Kidney tubule cell (primary cell): ENCODE data around the gene HCN1.

ENCODE experiments used
- DNase-seq: peaks from one replicate; pipeline ENCODE4 v3.0.0-alpha.2; 2018; ENCODE audit warnings: low spot score

HCN1 gene

GRCh38 chr5:45696206-45696836 is at the start of gene HCN1:
HCN1 (minus strand) TSS chr5:45696380.
- peak; percentile 83 for DNase-seq

- no peak for DNase-seq
These were observed 44.9 kb upstream of the HCN1 start for GRCh38 chr5:45741110-45741509.

- peak; percentile 1 for DNase-seq
These were observed 41.0 kb upstream of the HCN1 start for GRCh38 chr5:45737153-45737552.

- no peak for DNase-seq
These were observed 29.4 kb upstream of the HCN1 start for GRCh38 chr5:45725537-45725936.

- no peak for DNase-seq
These were observed 1.0 kb upstream of the HCN1 start for GRCh38 chr5:45697201-45697600.

GRCh38 chr5:45695804-45696156 is 400 bp downstream of the HCN1 start:
- no peak for DNase-seq

- no peak for DNase-seq
These were observed 993 bp downstream of the HCN1 start for GRCh38 chr5:45694971-45695803.

- DNase-seq = peak; percentile 3
These were observed 1.8 kb downstream of the HCN1 start for GRCh38 chr5:45694255-45694814.

- DNase-seq = no peak
These were observed 3.7 kb downstream of the HCN1 start for GRCh38 chr5:45692481-45692880.

GRCh38 chr5:45691656-45692055 is 4.5 kb downstream of the HCN1 start:
- no peak for DNase-seq

GRCh38 chr5:45687701-45688100 is 8.5 kb downstream of the HCN1 start:
- no peak for DNase-seq

- DNase-seq = no peak
These were observed 9.6 kb downstream of the HCN1 start for GRCh38 chr5:45686620-45687019.

- DNase-seq = no peak
These were observed 12.1 kb downstream of the HCN1 start for GRCh38 chr5:45684118-45684517.

GRCh38 chr5:45680950-45681349 is 15.2 kb downstream of the HCN1 start:
- no peak for DNase-seq

GRCh38 chr5:45677524-45677923 is 18.7 kb downstream of the HCN1 start:
- no peak for DNase-seq

- DNase-seq = no peak
These were observed 23.9 kb downstream of the HCN1 start for GRCh38 chr5:45672271-45672670.

GRCh38 chr5:45648744-45649143 is 47.4 kb downstream of the HCN1 start:
- no peak for DNase-seq

- no peak for DNase-seq
These were observed 53.1 kb downstream of the HCN1 start for GRCh38 chr5:45643056-45643455.

GRCh38 chr5:45642370-45642769 is 53.8 kb downstream of the HCN1 start:
- no peak for DNase-seq

GRCh38 chr5:45639040-45639439 is 57.1 kb downstream of the HCN1 start:
- peak; percentile 14 for DNase-seq

GRCh38 chr5:45627076-45627656 is 69.0 kb downstream of the HCN1 start:
- no peak for DNase-seq

- DNase-seq = no peak
These were observed 72.3 kb downstream of the HCN1 start for GRCh38 chr5:45623832-45624231.

- no peak for DNase-seq
These were observed 73.8 kb downstream of the HCN1 start for GRCh38 chr5:45622365-45622764.
